Measurements from ENCODE around the gene NR4A1. TPM values are rescaled to one million over a fixed set of nuclear protein-coding genes. Genes with fewer than 3 reads are reported as not detected.

Gene NR4A1
- total RNA-seq, 2 experiments from 2014 or later: 67.0 to 79.2 TPM

Other genes starting within 250 kb of the NR4A1 start
- gene FIGNL2, start 202.7 kb upstream of the NR4A1 start, total RNA-seq: 1 to 10 TPM; 1.2 to 1.3 TPM
- not detected for gene ANKRD33, start 163.3 kb upstream of the NR4A1 start, total RNA-seq
- gene ACVRL1, start 143.9 kb upstream of the NR4A1 start, total RNA-seq: not detected
- gene ACVR1B, start 99.7 kb upstream of the NR4A1 start, total RNA-seq: 10 to 100 TPM; 14.2 to 14.5 TPM
- gene TAMALIN, start 44.5 kb upstream of the NR4A1 start, total RNA-seq: 100 to 1,000 TPM; 495 to 525 TPM
- gene ATG101, start 18.5 kb downstream of the NR4A1 start, total RNA-seq: 10 to 100 TPM; 20.6 to 20.9 TPM
- not detected for gene SMIM41, start 28.3 kb downstream of the NR4A1 start, total RNA-seq
- not detected for gene KRT80, start 140.6 kb downstream of the NR4A1 start, total RNA-seq
- gene KRT7, start 181.8 kb downstream of the NR4A1 start, total RNA-seq: not detected
- not detected for gene KRT86, start 223.2 kb downstream of the NR4A1 start, total RNA-seq
- not detected for gene KRT81, start 240.1 kb downstream of the NR4A1 start, total RNA-seq

Data from CD4-positive, alpha-beta T cell (primary cell).